ENCODE measurements around the gene CD69.

GRCh38 chr12:9755035-9755434 is 5.7 kb downstream of the CD69 start:
- TF ChIP-seq, protein P1, sequence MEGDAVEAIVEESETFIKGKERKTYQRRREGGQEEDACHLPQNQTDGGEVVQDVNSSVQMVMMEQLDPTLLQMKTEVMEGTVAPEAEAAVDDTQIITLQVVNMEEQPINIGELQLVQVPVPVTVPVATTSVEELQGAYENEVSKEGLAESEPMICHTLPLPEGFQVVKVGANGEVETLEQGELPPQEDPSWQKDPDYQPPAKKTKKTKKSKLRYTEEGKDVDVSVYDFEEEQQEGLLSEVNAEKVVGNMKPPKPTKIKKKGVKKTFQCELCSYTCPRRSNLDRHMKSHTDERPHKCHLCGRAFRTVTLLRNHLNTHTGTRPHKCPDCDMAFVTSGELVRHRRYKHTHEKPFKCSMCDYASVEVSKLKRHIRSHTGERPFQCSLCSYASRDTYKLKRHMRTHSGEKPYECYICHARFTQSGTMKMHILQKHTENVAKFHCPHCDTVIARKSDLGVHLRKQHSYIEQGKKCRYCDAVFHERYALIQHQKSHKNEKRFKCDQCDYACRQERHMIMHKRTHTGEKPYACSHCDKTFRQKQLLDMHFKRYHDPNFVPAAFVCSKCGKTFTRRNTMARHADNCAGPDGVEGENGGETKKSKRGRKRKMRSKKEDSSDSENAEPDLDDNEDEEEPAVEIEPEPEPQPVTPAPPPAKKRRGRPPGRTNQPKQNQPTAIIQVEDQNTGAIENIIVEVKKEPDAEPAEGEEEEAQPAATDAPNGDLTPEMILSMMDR (IDR thresholded peaks at IDR 0.05), result no peak
- TF ChIP-seq POLR2A (IDR thresholded peaks at IDR 0.05), result no peak

All from thyroid gland (tissue), 4 donors.